Measurements from ENCODE around the gene SIRT2. TPM values are rescaled to one million over a fixed set of nuclear protein-coding genes. Genes with fewer than 3 reads are reported as not detected.

SIRT2 gene
- total RNA-seq, 3 donors from 2014 or later = 23.5 to 29.8 (median 27.3) TPM

DNA sequence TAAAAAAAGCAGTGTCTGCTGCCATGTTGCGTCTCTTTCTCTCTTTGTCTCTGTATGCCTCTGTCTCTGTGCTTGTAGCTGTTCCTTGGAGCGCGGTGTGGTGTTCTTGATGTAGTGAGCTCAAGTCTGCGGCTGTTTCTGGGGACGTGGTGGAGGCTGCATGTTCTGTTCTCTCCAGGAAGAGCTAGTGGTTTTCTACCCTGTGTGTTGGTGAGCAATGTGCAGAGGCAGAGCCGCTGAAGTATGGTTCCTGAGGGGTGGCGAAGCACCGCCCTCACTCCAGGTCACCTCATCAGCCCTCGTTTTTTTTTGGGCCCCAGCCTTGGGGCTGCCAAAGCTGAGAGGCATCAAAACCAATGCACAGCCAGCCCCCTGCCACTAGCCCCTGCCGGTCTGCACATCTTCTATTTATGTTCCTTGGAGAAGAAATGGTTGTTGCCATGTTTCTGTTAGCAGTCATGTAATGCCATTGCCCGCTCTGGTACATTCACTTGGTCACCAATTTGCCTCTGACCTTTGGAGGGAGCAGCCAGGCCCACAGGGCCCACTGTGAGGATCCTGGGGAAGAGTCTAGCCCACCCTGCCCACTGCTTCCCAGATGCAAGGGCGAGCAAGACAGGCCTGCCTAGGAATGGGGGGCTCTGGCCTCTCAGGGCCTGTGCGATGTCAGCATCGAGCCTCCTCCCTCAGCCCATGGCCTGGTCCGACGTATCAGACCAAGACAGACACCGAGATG is 56.8 kb downstream of the SIRT2 start:
- H3K4me3 Mint-ChIP-seq = peak overlapping the region; percentile 77
- peaks cover 90% of the 10 kb centered on the region for H3K4me1 Mint-ChIP-seq (ENCODE audit: low read depth)
- H3K36me3 Mint-ChIP-seq (ENCODE audit: insufficient read depth) = peaks cover 74% of the 10 kb centered on the region
- DNase-seq (peak; percentile 43), ATAC-seq (peak; percentile 49 to 68)
- H3K9me3 Mint-ChIP-seq = no peaks in the 10 kb centered on the region
- H3K27me3 Mint-ChIP-seq (ENCODE audit: low read depth) = no peaks in the 10 kb centered on the region

DNA sequence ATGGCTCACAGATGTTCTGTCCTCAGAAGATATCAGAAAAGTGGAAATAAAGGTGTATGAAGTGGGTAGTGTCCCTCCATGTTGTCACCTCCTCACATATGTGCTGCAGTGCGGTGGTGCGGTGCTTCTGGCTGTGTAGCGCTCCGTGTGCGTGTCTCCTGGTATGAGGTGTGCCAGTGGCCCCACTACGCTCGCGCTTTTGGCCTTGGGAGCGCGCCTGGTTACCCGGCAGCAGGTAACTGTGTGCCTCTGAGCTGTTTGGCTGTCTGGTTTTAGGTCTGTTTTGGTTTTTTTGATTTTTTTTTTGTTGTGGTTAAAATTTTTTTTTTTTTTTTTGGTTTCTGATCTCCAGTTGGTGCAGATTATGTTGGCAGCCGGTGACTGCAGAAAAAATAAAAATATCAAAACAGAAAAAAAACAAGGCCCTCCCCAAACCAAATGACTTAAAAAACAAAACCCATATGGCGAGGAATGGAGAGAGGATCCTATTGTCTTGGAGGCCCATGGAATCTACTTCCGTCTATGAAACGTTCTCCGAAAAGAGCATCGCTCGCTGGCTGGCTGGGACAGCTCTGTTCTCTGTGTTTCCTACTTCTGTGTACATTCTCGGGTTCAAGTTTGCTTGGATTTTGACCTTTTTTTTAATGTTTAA is 57.5 kb downstream of the SIRT2 start:
- Mint-ChIP-seq H3K4me1 (ENCODE audit: low read depth) (peaks cover 84% of the 10 kb centered on the region), H3K27me3 (ENCODE audit: low read depth) (no peaks in the 10 kb centered on the region), H3K4me3 (peak overlapping the region; percentile 77), H3K9me3 (no peaks in the 10 kb centered on the region), H3K36me3 (ENCODE audit: insufficient read depth) (peaks cover 73% of the 10 kb centered on the region)
- DNase-seq = no peak
- ATAC-seq = no peak

DNA sequence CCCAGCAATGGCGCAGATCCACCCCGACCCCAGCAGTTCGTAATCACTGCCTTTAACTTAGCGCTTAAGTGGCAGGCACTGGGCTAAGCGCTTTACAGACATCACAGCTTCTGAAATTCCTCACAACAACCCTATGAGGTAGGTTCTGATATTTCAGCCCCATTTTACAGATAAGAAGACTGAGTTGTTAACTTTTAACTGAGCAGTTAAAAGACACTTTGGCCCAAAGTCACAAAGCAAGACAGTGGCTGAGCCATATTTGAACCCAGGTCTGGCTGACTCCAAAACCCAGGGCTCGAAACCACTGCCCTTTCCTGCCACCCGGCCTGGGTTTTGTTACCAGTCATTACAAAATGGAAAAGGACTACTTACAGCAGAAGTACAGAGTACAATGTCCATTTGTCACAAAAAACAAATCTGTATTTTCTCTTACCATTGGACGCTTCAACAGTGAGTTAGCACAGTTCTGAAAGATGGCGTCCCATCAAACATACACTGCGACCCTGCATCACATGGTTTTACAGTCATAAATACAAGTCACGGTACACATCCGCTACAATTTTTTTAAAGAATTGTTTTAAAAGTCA is 58.1 kb downstream of the SIRT2 start:
- peaks cover 75% of the 10 kb centered on the region for H3K36me3 Mint-ChIP-seq (ENCODE audit: insufficient read depth)
- H3K9me3 Mint-ChIP-seq = no peaks in the 10 kb centered on the region
- no peaks in the 10 kb centered on the region for H3K27me3 Mint-ChIP-seq (ENCODE audit: low read depth)
- ATAC-seq = no peak
- no peak overlapping the region for H3K4me3 Mint-ChIP-seq
- no peak for DNase-seq
- H3K4me1 Mint-ChIP-seq (ENCODE audit: low read depth) = peaks cover 80% of the 10 kb centered on the region

DNA sequence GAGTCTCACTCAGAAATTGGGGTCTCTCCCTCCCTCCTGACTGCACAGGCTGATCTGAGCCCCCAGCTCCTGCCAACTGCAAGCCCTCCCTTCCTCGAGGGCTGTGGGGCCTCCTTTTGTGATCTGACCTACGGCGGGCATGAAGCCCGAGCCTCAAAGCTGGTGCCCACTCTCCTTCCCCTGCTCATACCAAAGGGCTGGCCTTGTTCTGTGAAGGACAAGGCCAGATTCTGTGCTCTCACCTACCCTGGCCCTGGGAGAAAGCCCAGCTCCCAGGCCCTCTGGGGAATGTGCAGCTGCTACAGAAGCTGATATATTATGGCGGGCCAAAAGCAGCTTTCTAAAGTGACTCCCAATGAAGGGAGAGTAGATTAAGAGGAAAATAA is 58.8 kb downstream of the SIRT2 start:
- ATAC-seq = no peak
- peak overlapping the region; percentile 16 for H3K4me3 Mint-ChIP-seq
- DNase-seq = no peak
- peaks cover 73% of the 10 kb centered on the region for H3K4me1 Mint-ChIP-seq (ENCODE audit: low read depth)
- H3K27me3 Mint-ChIP-seq (ENCODE audit: low read depth) = no peaks in the 10 kb centered on the region
- peaks cover 72% of the 10 kb centered on the region for H3K36me3 Mint-ChIP-seq (ENCODE audit: insufficient read depth)
- H3K9me3 Mint-ChIP-seq = no peaks in the 10 kb centered on the region

DNA sequence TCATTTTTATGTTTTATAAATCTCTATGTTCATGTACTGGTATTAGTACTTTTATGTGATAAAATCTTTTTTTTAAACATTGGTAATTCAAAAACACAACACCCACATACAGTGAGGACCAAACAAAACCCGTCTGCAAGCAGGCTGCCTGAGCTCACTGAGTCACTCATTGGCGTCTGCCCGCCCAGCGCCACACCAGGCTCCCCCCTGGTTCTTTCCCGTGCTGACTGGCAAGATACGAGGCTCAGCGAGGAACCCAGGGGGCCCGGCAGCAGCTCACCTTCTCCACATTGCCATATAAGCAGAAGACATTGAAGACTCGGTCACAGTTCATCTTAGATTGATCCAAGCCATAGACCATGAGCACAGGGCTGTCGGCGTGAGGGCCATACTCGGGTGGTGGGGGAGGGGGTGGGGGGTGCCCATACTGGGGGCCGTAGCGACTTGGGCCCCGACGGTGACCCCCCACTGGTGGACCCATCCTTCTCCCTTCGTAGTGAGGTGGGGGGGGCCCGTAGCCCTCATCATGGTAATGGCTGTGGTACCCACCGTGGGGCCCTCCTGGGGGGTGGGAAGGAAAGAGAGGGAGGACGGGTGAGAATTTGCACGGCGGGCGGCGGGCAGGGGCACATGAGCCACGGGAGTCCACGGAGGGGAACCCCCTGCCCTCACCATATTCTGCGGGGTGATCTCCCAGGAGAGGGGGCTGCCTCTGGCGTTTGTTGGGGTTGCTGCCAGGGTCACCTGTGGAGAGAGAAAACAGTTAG is 59.4 kb downstream of the SIRT2 start:
- no peak overlapping the region for H3K4me3 Mint-ChIP-seq
- no peak for ATAC-seq
- no peaks in the 10 kb centered on the region for H3K27me3 Mint-ChIP-seq (ENCODE audit: low read depth)
- H3K9me3 Mint-ChIP-seq = no peaks in the 10 kb centered on the region
- no peak for DNase-seq
- peaks cover 69% of the 10 kb centered on the region for H3K4me1 Mint-ChIP-seq (ENCODE audit: low read depth)
- peaks cover 68% of the 10 kb centered on the region for H3K36me3 Mint-ChIP-seq (ENCODE audit: insufficient read depth)

DNA sequence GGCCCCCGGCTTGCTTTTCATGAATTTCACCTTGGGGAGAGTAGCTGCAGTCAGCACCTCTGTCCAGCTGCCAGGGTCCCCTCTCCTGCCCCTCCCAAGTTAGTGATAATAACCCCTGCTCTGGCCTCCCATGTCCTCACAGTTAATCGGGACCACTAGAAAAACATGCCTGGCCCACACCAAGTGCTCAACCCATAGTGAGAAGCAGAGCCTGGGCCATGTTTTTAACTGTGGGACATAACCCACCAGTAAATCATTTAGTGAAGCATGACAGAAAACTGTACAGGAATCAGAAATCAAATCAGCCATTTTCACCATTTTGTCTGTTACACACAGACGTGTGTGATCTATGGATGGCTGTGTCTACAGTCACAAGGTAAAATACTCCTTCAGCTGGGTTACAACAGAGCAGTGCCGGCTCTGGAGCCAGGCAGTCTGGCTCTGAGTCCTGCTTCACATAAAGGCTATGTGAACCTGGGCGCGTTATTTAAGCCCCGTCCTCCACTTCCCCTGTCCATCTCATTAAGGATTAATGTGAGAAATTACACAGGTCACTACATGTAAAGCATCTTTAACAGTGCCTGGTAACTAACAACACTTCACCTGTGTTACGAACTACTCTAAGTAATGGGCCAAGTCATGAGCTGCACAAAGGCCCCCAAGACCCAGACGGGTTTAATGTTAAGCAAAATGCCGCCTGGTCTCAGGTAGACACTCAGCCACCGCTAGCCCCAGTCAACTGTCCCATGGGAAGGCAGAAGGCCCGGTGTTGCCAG is 60.2 kb downstream of the SIRT2 start:
- peak overlapping the region; percentile 26 for H3K4me3 Mint-ChIP-seq
- ATAC-seq = no peak
- no peaks in the 10 kb centered on the region for H3K27me3 Mint-ChIP-seq (ENCODE audit: low read depth)
- H3K36me3 Mint-ChIP-seq (ENCODE audit: insufficient read depth) = peaks cover 63% of the 10 kb centered on the region
- no peaks in the 10 kb centered on the region for H3K9me3 Mint-ChIP-seq
- DNase-seq = no peak
- H3K4me1 Mint-ChIP-seq (ENCODE audit: low read depth) = peaks cover 61% of the 10 kb centered on the region

DNA sequence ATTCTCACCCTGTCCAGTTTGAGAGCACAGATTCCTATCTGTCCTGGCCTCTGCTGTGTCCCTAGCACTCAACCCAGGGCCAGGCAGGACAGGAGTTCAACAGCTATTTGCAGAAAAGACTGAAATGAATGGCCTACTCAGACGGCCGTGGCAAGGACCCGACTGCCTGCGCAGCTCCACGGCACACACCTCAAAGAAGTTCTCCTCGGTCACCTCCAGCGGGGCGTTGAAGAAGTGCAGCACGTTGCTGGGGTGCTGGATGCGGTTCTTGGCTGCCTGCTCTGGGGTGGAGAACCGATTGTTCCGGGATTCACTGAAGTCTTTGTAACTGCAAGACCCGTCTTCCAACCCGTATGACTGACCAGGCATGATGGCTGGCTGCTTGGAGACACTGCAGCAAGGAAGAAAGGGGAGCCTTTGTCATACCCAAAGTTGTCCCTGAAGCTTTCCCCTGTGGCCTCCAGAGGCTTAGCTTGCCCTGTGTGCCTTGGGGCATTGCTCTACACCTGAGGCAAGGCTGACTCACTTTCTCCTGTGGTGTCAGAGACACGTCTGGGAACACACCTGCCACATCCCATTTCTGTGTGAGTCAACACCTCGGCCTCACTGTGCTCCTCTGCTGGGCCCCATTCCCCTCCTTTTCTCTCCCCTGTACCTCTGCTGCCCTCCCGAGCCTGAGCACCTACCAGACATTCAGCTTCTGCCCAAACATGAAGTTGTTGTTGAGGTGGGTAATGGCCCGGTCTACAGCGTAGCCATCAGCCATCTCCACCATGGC is 61.0 kb downstream of the SIRT2 start:
- H3K36me3 Mint-ChIP-seq (ENCODE audit: insufficient read depth) = peaks cover 57% of the 10 kb centered on the region
- ATAC-seq (peak; percentile 73 to 74), DNase-seq (peak; percentile 60)
- H3K27me3 Mint-ChIP-seq (ENCODE audit: low read depth) = no peaks in the 10 kb centered on the region
- peaks cover 53% of the 10 kb centered on the region for H3K4me1 Mint-ChIP-seq (ENCODE audit: low read depth)
- peak overlapping the region; percentile 26 for H3K4me3 Mint-ChIP-seq
- no peaks in the 10 kb centered on the region for H3K9me3 Mint-ChIP-seq

DNA sequence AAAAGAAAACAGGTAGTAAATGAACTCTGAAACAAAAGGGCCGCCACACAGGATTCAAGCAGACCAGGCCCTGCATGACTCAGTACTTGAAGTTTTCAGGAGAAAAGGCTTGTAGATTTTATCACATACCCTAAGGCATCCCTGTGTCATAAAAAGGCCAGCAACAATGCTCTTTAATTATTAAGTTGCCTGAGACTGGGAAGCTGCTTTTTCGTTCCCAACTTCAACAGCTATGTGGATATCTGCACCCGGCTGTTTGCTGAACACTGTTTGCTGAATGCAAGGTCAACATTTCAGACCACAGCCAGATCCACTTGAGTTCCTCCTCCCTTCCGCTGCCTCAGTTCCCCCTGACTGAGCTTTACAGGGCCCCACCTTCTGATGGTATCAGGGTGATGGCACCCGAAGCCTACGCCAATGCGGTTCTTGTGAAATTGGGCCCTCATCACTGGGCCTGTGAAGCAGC is 61.7 kb downstream of the SIRT2 start:
- peaks cover 50% of the 10 kb centered on the region for H3K36me3 Mint-ChIP-seq (ENCODE audit: insufficient read depth)

DNA sequence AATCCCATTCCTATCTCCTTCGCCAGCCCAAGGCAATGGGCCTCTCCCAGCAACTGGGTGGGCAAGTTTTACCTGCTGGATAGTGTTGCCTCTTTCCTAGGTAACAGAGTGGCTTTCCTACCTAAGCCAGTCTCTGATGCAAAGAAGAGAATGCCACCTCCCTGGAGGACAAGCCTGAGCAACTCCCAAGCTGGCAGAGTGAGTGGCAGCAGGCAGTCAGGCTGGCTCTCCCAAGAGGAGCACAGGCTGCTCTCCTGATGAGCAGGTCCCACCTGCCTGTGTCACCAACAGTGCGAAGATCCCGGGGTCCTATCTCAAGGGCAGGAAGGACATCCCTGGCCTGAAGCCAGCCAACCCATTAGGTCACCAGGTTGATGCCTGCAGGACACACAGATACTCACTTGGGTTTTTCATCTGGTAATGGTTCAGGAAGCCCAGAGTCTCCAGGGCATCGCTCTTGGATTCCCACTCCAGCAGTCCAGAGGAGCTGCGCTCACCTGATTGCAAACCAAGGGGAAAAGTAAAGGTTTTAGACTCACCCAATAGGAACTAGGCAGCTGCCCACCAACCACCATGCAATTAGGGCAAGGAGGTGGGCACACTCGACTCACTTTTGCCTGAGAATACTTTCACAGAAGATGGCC is 62.3 kb downstream of the SIRT2 start:
- H3K27me3 Mint-ChIP-seq (ENCODE audit: low read depth) = no peaks in the 10 kb centered on the region
- no peaks in the 10 kb centered on the region for H3K9me3 Mint-ChIP-seq
- H3K4me1 Mint-ChIP-seq (ENCODE audit: low read depth) = peaks cover 43% of the 10 kb centered on the region
- H3K4me3 Mint-ChIP-seq = no peak overlapping the region
- DNase-seq (no peak), ATAC-seq (no peak)
- peaks cover 44% of the 10 kb centered on the region for H3K36me3 Mint-ChIP-seq (ENCODE audit: insufficient read depth)

More for the DNA sequence above, 61.7 kb downstream of the SIRT2 start:
- H3K27me3 Mint-ChIP-seq (ENCODE audit: low read depth) = no peaks in the 10 kb centered on the region
- peaks cover 46% of the 10 kb centered on the region for H3K4me1 Mint-ChIP-seq (ENCODE audit: low read depth)
- DNase-seq (no peak), ATAC-seq (no peak)
- H3K4me3 Mint-ChIP-seq = no peak overlapping the region
- H3K9me3 Mint-ChIP-seq = no peaks in the 10 kb centered on the region

DNA sequence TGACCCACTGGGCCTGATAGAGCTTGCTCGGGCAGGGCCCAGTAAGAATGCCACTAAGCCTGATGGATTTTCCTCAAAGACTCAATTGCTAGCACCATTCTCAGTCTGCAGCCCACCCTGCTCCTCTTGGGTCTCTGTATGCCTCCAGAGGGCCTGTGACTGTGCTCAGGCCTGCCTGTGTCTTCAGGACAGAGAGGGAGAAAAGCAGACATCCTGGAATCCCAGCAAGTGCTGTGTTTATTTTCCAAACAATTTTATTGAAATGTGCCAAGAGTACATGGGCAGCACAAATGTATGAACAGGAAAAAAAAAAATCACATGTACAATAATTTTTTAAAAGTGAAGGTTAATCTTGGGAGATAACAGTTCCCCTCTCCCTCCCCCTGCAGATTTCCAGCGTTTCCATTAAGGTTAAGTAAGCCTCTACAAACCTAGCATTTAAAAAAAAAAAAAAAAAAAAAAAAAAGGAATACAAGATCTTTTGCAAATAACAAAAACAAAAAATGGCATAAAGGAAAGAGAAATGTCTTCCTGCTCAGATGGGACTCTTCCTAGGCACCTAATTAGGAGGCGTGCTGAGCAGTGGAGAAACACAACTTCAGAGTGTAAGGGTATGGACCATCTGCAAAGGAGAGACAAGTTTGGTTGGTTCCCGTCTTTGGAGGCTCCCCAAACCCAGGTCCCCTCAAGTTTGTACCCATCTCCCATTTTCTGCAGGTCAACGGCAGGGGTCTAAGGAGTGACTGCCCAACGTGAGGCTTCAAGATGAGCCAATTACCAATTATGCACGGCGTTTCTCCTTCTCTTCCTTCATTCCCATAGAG is 63.0 kb downstream of the SIRT2 start:
- no peak for DNase-seq
- no peaks in the 10 kb centered on the region for H3K27me3 Mint-ChIP-seq (ENCODE audit: low read depth)
- H3K36me3 Mint-ChIP-seq (ENCODE audit: insufficient read depth) = peaks cover 39% of the 10 kb centered on the region
- no peak for ATAC-seq
- no peaks in the 10 kb centered on the region for H3K9me3 Mint-ChIP-seq
- peaks cover 41% of the 10 kb centered on the region for H3K4me1 Mint-ChIP-seq (ENCODE audit: low read depth)
- no peak overlapping the region for H3K4me3 Mint-ChIP-seq

DNA sequence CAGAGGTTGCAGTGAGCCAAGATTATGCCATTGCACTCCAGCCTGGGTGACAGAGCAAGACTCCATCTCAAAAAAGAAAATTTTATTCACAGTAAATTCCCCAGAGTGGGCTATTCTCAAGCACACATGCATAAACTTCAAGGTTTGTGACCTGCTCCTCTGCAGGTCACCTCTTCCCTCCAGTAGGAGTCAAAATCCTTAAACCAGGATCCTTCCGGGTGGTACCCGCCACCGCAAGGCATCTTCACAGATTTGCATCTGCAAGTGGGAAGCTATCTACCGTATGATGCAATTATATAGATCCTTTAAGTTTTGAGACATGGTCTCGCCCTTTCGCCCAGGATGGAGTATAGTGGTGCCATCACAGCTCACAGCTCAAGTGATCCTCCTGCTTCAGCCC is 64.8 kb downstream of the SIRT2 start:
- no peak overlapping the region for H3K4me3 Mint-ChIP-seq
- H3K36me3 Mint-ChIP-seq (ENCODE audit: insufficient read depth) = peaks cover 27% of the 10 kb centered on the region
- H3K9me3 Mint-ChIP-seq = no peaks in the 10 kb centered on the region

DNA sequence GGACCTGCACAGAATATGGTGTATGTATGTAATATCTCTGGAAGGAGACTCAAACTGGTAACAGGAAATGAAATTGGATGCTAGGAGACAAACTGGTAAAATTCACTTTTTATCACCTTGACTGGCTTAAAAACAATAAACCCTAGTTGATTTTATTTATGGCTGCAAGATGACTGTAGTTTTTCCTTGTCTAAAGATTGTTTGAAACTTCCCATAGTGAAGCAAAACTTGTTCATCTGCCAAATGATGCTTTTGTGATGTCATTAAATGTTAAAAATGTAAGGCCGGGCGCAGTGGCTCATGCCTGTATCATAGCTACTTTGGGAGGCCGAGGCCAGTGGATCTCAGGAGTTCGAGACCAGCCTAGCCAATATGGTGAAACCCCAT is 65.3 kb downstream of the SIRT2 start:
- DNase-seq = no peak
- peaks cover 36% of the 10 kb centered on the region for H3K4me1 Mint-ChIP-seq (ENCODE audit: low read depth)
- H3K27me3 Mint-ChIP-seq (ENCODE audit: low read depth) = no peaks in the 10 kb centered on the region
- H3K36me3 Mint-ChIP-seq (ENCODE audit: insufficient read depth) = peaks cover 22% of the 10 kb centered on the region
- ATAC-seq = no peak
- H3K4me3 Mint-ChIP-seq = no peak overlapping the region
- no peaks in the 10 kb centered on the region for H3K9me3 Mint-ChIP-seq

More for the DNA sequence above, 64.8 kb downstream of the SIRT2 start:
- ATAC-seq = no peak
- no peaks in the 10 kb centered on the region for H3K27me3 Mint-ChIP-seq (ENCODE audit: low read depth)
- peaks cover 41% of the 10 kb centered on the region for H3K4me1 Mint-ChIP-seq (ENCODE audit: low read depth)
- DNase-seq = no peak

Measured in activated T-cell treated with anti-CD3 and anti-CD28 coated beads, Interleukin-2, amount 50 U/mL, for 4 hours (primary cell).